Pancreas (tissue), 10 donors: ENCODE results near the gene EPS8L2. TPM values are rescaled to one million over a fixed set of nuclear protein-coding genes. Genes with fewer than 3 reads are reported as not detected.
"Not testable (repeated sequence)": the region's sequence is repeated elsewhere in the genome, so short reads cannot be mapped to it uniquely, and the experiment has no call there.

Source experiments
- ATAC-seq, 4 donors: fragments of 200-7000 bp; cut with Tn5 transposase; one replicate each; pipeline versions ENCODE4 v1.8.0 to v1.9.1; 2020; ENCODE audit warnings: mild to moderate bottlenecking in 4 of 4, moderate library complexity in 4 of 4
- DNase-seq, 6 donors: peaks; one replicate each; pipeline ENCODE4 v3.0.0-alpha.2; 2020
- FAIRE-seq: peaks from 2 replicates; lab custom pipeline; 2012; peaks lifted over from hg19 to GRCh38; lab: Jason Lieb, UNC
- H3K27ac ChIP-seq, 4 donors: fragments of 200-600 bp; sonication (generic); 1 replicate in 3 of 4; 2 replicates in 1 of 4; pipeline versions ENCODE4 v1.5.0 to v1.8.0; 2020
- H3K27me3 ChIP-seq, 4 donors: fragments of 200-600 bp; one replicate each; pipeline ENCODE4 v1.8.0; 2021
- H3K36me3 ChIP-seq, 3 donors: fragments of 200-600 bp; sonication (generic) in 1 of 3; one replicate each; pipeline versions ENCODE4 v1.5.0 to v1.8.0; 2020 to 2021
- H3K4me1 ChIP-seq, 3 donors: fragments of 200-600 bp; one replicate each; pipeline ENCODE4 v1.8.0; 2021
- H3K4me3 ChIP-seq, 4 donors: fragments of 200-600 bp; sonication (generic) in 2 of 4; one replicate each; pipeline versions ENCODE4 v1.5.0 to v1.8.0; 2020 to 2021
- H3K9me3 ChIP-seq, 4 donors: fragments of 200-600 bp; one replicate each; pipeline ENCODE4 v1.8.0; 2021
- WGBS, 2 donors: extraction: QIAGEN DNeasy Blood & Tissue Kit; methylation state at CpG; one replicate each; pipeline ENCODE4 v1.1.7; 2013; 5-methylcytosine and 5-hydroxymethylcytosine counted together
- intact Hi-C, 3 donors: fragments of 100-400 bp; cut with DNase I; formaldehyde crosslinking; loops; one replicate each; pipeline versions ENCODE4 v1.11.1 to v1.14.2; 2022
- polyA plus RNA-seq, 2 donors: library from polyadenylated mRNA; stranded (reverse); fragments of 200-250 nt; gene quantifications; one replicate each; pipeline ENCODE4 v1.2.3, GENCODE V29; 2013
- total RNA-seq, 6 donors: library from RNA; stranded (reverse); fragmentation: NEBNext Ultra II Directional in 4 of 6; extraction: Animal tissue kit (Norgen Biotek cat#: 25700) in 4 of 6; gene quantifications; one replicate each; pipeline versions ENCODE4 v1.2.1 to v1.2.4, GENCODE V29; 2021 to 2023
- TF ChIP-seq, protein P1 (sequence below), 4 donors: fragments of 200-600 bp; sonication (generic) in 3 of 4; IDR thresholded peaks; one replicate each; pipeline versions ENCODE4 v1.5.0 to v1.8.0; 2021; ENCODE audit warnings: antibody characterized with exemption in 4 of 4
- donor health status: healthy with polysubstance abuse.
- donor health status: DM: no; HTN: no; CAD: no; lungs with moderate emphysema.
- donor health status: DM: no; HTN: no; CAD: no.
- donor health status: control.
- donor health status: control.
- donor health status: Bipolar disorder and iron deficiency.
- donor health status: DM: yes; HTN: yes; CAD: no.
- donor health status: DM: no; HTN: no; CAD: no.
- donor health status: DM: no; HTN: no; CAD: no.
- donor health status: DM: yes; HTN: yes; CAD: no.

The EPS8L2 gene
- total and polyA plus RNA-seq, 8 donors, result 58.1 to 286 (median 93.3) TPM

DNA sequence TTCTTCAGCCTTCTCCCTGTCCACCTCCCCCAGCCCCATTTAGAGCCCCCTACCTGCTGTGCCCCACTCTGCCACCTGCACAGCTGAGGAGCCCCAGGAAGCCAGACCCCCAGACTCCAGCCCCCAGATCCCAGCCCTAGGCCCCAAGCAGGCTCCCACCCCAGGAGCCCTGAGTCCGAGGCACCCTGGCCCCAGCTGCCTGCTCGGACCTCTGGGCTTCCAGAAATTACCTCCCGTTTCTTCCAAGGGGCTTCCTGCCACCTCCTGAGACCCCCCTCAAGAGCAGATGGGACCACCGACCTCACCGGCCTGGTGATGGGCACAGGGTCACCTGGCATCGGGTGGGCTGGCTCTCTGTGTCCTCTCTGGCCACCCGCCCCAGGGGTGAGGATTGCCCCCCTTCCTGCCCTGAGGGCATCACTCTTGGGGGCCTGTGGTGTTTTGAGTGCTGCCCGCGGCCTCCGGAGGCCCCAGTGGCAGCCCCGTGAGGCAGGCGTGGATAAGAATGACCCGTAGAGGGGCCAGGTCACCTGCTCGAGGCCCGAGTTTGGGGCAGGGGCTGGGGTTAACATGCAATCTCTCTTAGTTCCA is 23.0 kb downstream of the EPS8L2 start:
- Histone ChIP-seq H3K9me3 (no peaks in the 10 kb centered on the region), H3K4me3 (no peak overlapping the region), H3K27ac (no peak overlapping the region), H3K36me3 (no peaks in the 10 kb centered on the region), H3K4me1 (peaks cover 8 to 15% (median 11%) of the 10 kb centered on the region in 3 donors), H3K27me3 (no peaks in the 10 kb centered on the region)
- FAIRE-seq, result no peak
- WGBS, 2 donors, result 39 to 58% methylated on average over 15 of the region's 15 CpGs
- TF ChIP-seq, protein P1, sequence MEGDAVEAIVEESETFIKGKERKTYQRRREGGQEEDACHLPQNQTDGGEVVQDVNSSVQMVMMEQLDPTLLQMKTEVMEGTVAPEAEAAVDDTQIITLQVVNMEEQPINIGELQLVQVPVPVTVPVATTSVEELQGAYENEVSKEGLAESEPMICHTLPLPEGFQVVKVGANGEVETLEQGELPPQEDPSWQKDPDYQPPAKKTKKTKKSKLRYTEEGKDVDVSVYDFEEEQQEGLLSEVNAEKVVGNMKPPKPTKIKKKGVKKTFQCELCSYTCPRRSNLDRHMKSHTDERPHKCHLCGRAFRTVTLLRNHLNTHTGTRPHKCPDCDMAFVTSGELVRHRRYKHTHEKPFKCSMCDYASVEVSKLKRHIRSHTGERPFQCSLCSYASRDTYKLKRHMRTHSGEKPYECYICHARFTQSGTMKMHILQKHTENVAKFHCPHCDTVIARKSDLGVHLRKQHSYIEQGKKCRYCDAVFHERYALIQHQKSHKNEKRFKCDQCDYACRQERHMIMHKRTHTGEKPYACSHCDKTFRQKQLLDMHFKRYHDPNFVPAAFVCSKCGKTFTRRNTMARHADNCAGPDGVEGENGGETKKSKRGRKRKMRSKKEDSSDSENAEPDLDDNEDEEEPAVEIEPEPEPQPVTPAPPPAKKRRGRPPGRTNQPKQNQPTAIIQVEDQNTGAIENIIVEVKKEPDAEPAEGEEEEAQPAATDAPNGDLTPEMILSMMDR (IDR thresholded peaks at IDR 0.05), result no peak
- intact Hi-C loops, result loop anchor here in 1 of 3 donors (10.0 kb wide), 1 partner anchor 174 kb away; no protein-coding TSS in a partner anchor
- peak in 5 of 6 donors; percentile 19 to 66 (median 48) for DNase-seq
- ATAC-seq, result no peak

DNA sequence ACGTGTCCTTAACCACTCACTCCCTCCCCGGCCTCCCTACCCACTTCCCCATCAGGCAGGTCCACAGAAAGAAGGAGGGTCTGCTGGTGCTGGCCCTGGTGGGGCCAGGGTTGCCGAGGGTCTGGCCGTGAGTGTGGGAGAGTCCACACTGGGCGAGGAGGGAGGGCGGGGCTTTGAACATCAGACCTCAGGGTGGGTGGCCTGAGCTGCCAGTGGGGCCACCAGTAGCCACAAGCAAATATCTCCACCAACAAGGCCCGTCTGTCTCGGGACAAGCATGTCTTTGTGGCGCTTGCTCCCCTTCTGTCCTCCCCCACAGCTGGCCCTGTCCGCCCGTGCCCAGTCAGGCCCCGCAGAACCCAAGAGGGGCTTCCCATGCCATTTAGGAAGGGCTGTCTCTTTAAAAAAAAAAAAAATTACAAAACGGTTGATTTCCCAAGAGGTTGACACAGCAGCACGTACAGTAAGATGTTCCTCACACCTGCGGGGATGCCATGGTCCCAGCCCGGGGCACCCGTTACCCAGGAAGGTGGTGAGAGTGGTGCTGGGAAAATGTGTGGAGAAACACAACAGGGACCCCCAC is 23.6 kb downstream of the EPS8L2 start:
- WGBS, 2 donors, result 25 to 27% methylated on average over 17 of the region's 17 CpGs
- H3K4me3 ChIP-seq, result no peak overlapping the region
- intact Hi-C loops, result loop anchor here in 1 of 3 donors (10.0 kb wide), 1 partner anchor 175 kb away; no protein-coding TSS in a partner anchor
- FAIRE-seq (no peak), ATAC-seq (no peak), DNase-seq (peak in 3 of 6 donors; percentile 20 to 73 (median 40))
- no peaks in the 10 kb centered on the region for H3K36me3 ChIP-seq
- no peaks in the 10 kb centered on the region for H3K9me3 ChIP-seq
- H3K27me3 ChIP-seq, result no peaks in the 10 kb centered on the region
- peaks cover 8 to 15% (median 11%) of the 10 kb centered on the region in 3 donors for H3K4me1 ChIP-seq
- H3K27ac ChIP-seq, result no peak overlapping the region
- TF ChIP-seq, protein P1 (IDR thresholded peaks at IDR 0.05), result no peak

DNA sequence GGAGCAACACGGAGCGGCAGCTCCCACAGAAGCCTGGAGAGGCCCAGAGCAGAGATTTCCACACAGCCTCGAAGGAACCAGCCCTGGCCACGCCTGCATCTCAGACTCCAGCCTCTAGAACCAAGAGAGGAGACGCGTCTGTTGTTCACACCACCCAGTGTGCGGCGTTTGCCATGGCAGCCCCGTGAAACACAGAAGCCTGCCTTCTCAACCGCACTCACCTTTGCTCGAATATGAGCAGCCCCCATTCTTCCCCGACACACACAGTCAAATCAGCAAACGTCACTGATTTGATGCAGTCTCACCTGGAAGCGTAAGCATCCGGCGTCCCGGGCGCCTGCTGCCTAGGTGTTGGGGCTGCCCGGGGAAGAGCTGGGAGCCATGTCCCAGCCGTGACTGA is 27.0 kb downstream of the EPS8L2 start:
- no peaks in the 10 kb centered on the region for H3K36me3 ChIP-seq
- no peak for FAIRE-seq
- TF ChIP-seq, protein P1 (IDR thresholded peaks at IDR 0.05), result no peak
- ATAC-seq, result no peak
- H3K4me1 ChIP-seq, result peaks cover 0 to under 1% (median 0%) of the 10 kb centered on the region in 3 donors
- no peaks in the 10 kb centered on the region for H3K9me3 ChIP-seq
- H3K27ac ChIP-seq, result no peak overlapping the region
- H3K27me3 ChIP-seq, result no peaks in the 10 kb centered on the region
- no peak overlapping the region for H3K4me3 ChIP-seq
- intact Hi-C loops, result no loop called here
- no peak for DNase-seq
- 70 to 73% methylated on average over 20 of the region's 20 CpGs for WGBS, 2 donors

DNA sequence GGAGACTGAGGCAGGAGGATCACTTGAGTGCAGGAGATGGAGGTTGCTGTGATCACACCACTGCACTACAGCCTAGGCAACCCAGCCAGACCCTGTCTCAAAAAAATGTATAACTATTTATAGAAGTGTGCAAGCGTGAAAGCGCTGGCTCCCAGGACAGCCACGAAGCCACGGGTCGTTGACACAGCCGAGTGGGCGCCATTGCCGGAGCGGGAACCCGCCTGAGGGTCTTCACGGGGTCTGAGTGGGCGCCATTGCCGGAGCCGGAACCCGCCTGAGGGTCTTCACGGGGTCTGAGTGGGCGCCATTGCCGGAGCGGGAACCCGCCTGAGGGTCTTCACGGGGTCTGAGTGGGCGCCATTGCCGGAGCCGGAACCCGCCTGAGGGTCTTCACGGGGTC is 28.5 kb downstream of the EPS8L2 start:
- H3K27ac ChIP-seq, H3K4me3 ChIP-seq, DNase-seq, H3K27me3 ChIP-seq, H3K4me1 ChIP-seq, ATAC-seq, H3K36me3 ChIP-seq, H3K9me3 ChIP-seq, FAIRE-seq, intact Hi-C loops: not testable (repeated sequence)
- 89 to 92% methylated on average over 20 to 26 of the region's 26 CpGs for WGBS, 2 donors

DNA sequence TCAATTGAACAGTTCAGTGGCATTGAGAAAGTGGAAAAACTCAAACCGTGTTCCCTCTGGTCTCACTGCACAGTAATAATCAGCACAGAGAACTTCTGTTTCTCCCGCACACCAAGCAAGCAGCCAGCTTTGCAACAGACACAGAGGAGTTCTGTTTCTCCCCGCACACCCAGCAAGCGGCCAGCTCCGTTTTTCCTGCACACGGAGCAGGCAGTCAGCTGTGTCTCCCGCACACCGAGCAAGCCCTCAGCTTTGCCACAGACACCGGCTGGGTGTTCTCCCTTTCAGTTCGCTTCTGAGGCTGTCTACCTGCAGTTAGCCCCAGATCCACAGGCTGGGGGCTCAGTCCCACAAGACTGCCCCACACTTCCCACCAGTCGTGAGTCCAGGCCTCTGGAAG is 31.3 kb downstream of the EPS8L2 start:
- Histone ChIP-seq H3K4me1 (no peaks in the 10 kb centered on the region), H3K27ac (no peak overlapping the region), H3K27me3 (no peaks in the 10 kb centered on the region), H3K36me3 (no peaks in the 10 kb centered on the region), H3K9me3 (no peaks in the 10 kb centered on the region), H3K4me3 (no peak overlapping the region)
- intact Hi-C loops, result no loop called here
- ATAC-seq, result no peak
- 66 to 70% methylated on average over 11 of the region's 11 CpGs for WGBS, 2 donors
- DNase-seq, result no peak
- no peak for FAIRE-seq
- TF ChIP-seq, protein P1 (IDR thresholded peaks at IDR 0.05), result no peak

DNA sequence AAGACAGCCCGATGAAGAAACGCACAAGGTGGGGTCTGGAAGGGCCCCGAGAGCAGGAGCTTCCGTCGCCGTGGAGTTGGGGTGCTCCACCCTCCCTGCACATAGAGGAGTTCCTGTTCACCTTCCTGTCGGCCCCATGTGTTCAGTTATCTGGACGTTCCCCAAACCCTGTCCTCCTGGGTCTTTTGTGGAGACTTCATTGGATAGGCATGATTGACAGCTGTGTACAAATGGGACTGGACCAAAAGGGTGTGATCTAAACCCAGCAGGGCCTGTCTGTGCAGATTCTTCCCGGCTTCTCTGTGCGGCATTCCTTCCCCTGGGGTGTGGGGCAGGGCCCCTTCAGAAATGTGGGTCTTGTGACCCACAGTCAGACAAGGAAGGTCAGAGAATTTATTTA is 31.9 kb downstream of the EPS8L2 start:
- H3K4me1 ChIP-seq, H3K27ac ChIP-seq, intact Hi-C loops, ATAC-seq, H3K4me3 ChIP-seq, H3K9me3 ChIP-seq, FAIRE-seq, H3K27me3 ChIP-seq, DNase-seq, H3K36me3 ChIP-seq: not testable (repeated sequence)
- 61 to 67% methylated on average over 10 of the region's 10 CpGs for WGBS, 2 donors
